ENCODE measurements around the gene TP53TG3. TPM values are rescaled to one million over a fixed set of nuclear protein-coding genes. Genes with fewer than 3 reads are reported as not detected.
"Not testable (repeated sequence)": the region's sequence is repeated elsewhere in the genome, so short reads cannot be mapped to it uniquely, and the experiment has no call there.

TP53TG3 gene
- total and polyA plus RNA-seq, 2 donors (not counting 1 experiment from before 2014, with no cell fraction given) = not detected

DNA sequence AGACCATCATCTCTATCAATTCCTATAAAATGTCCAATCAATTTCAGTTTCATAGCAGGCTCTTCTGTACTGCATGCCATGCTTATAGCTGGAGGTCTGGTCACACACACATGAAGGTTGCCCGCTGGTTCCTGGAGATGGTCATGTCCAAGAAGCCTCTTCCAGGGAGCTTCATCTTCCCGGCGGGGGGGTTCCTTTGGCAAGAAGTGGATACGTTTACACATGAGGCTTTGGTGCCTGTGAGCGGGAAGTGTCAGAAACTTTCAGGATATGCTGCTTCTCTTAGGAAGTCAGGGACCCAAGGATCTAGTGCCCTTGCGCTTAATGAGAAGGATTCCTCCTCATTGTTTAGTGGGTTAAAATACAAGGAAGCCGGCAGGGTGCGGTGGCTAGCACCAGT lies 43.9 kb downstream of the TP53TG3 start:
- CTCF ChIA-PET; H3K27me3 ChIP-seq (replicated peaks in 1 of 4; ENCODE audit: control extremely low read depth in 1 of 4, control insufficient read depth in 3 of 4, insufficient read depth in 4 of 4, low read length in 3 of 4); H3K9ac ChIP-seq (ENCODE audit: low read length); intact Hi-C loops (cut with micrococcal nuclease); H3K9me3 ChIP-seq (ENCODE audit: control extremely low read depth in 1 of 3, control insufficient read depth in 2 of 3, insufficient read depth in 1 of 3, low read length in 2 of 3); ATAC-seq (ENCODE audit: low read depth); H4K20me1 ChIP-seq (ENCODE audit: control insufficient read depth, insufficient read depth, low read length, poor library complexity, severe bottlenecking); H3K9me3 Mint-ChIP-seq (ENCODE audit: insufficient read depth); POLR2A ChIA-PET; H3K36me3 ChIP-seq (replicated peaks in 1 of 2; ENCODE audit: control extremely low read depth in 1 of 2, control insufficient read depth in 1 of 2, extremely low read depth in 1 of 2, insufficient read depth in 2 of 2, low read length in 1 of 2); H3K79me2 ChIP-seq (ENCODE audit: control insufficient read depth, insufficient read depth, low read length); H3K4me1 Mint-ChIP-seq; H3K4me1 ChIP-seq (ENCODE audit: control insufficient read depth in 2 of 2, insufficient read depth in 2 of 2, low read length in 2 of 2); H3K4me3 ChIP-seq (ENCODE audit: control extremely low read depth in 1 of 5, extremely low read depth in 1 of 5, insufficient read depth in 1 of 5, low read depth in 2 of 5, low read length in 4 of 5); DNase-seq; H3K27ac ChIP-seq (ENCODE audit: low read length in 2 of 2); H2AFZ ChIP-seq (ENCODE audit: insufficient read depth, low read depth, low read length, poor library complexity, severe bottlenecking); H3K4me2 ChIP-seq (replicated peaks; ENCODE audit: low read depth, low read length, poor library complexity, severe bottlenecking); H3K27me3 Mint-ChIP-seq; H3K4me3 Mint-ChIP-seq; H3K27ac Mint-ChIP-seq: not testable (repeated sequence)
- no CpG with 5 or more reads among the region's 8 CpGs for WGBS (ENCODE audit: insufficient coverage)

Small RNA genes within 50 kb of the gene (small RNA-seq; reads per million reads assigned to genes)
- not detected for gene AC138907.6 (ENCODE audit: insufficient read length, low read depth, low replicate concordance)
